ENCODE data around the gene FBXW5. TPM values are rescaled to one million over a fixed set of nuclear protein-coding genes. Genes with fewer than 3 reads are reported as not detected.
A peak's percentile ranks its signal among the peaks of the same experiment; 100 is the strongest.

Gene FBXW5
- total RNA-seq, 2 donors from 2014 or later: 156 to 161 TPM

GRCh38 chr9:136943291-136944211, 987 bp downstream of the FBXW5 start:
- Histone ChIP-seq H3K4me3 (peak overlapping the region; percentile 46 to 78), H3K36me3 (replicated peaks in 1 of 2; ENCODE audit: insufficient read depth in 1 of 2, low read depth in 2 of 2) (peaks cover 20 to 26% of the 10 kb centered on the region in 2 donors), H3K4me1 (peaks cover 34% of the 10 kb centered on the region), H3K9me3 (no peaks in the 10 kb centered on the region), H3K27me3 (no peaks in the 10 kb centered on the region), H3K27ac (peak overlapping the region; percentile 55 to 93 (median 76))
- ATAC-seq (peak; percentile 8), DNase-seq (peak in 3 of 4 donors; percentile 45 to 50 (median 47))
- intact Hi-C loops (cut with DNase I): loop anchor here (10.0 kb wide), 1 partner anchor 89 kb away; the partner anchor contains the start of gene MAMDC4
- no peak for TF ChIP-seq POLR2A (IDR thresholded peaks at IDR 0.05)
- no peak for TF ChIP-seq CTCF (IDR thresholded peaks at IDR 0.05)
- WGBS, 2 donors: 19 to 69% methylated on average over 11 to 51 of the region's 61 CpGs

DNA sequence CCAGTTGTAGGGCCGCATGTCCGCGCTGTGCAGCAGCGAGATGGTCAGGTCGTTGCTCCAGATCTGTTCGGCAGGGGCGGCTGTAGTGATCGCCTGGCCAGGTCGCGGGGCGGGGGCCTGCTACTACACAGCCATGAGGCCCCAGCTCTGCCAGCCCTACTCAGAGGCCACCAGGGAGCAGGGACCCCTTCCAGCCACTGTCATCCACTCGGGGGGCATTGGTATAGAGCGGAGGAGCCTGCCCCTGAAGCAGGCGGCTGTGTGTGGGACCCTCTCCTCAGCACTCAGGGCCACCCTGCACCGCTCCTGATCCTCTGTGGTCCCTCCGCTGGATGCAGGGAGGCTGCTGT, 1.7 kb downstream of the FBXW5 start:
- no peak for ATAC-seq
- H3K4me3 ChIP-seq: no peak overlapping the region
- peaks cover 28% of the 10 kb centered on the region for H3K4me1 ChIP-seq
- no peaks in the 10 kb centered on the region for H3K9me3 ChIP-seq
- peaks cover 20 to 26% of the 10 kb centered on the region in 2 donors for H3K36me3 ChIP-seq (replicated peaks in 1 of 2; ENCODE audit: insufficient read depth in 1 of 2, low read depth in 2 of 2)
- H3K27ac ChIP-seq: no peak overlapping the region
- no peak for TF ChIP-seq CTCF (IDR thresholded peaks at IDR 0.05)
- TF ChIP-seq POLR2A (IDR thresholded peaks at IDR 0.05): no peak
- H3K27me3 ChIP-seq: no peaks in the 10 kb centered on the region
- 75 to 87% methylated on average over 5 to 7 of the region's 16 CpGs for WGBS, 2 donors
- DNase-seq: peak in 2 of 4 donors; percentile 13 to 22
- intact Hi-C loops (cut with DNase I): loop anchor here (10.0 kb wide), 1 partner anchor 88 kb away; the partner anchor contains the start of gene MAMDC4

- 94% methylated on average over 37 of the region's 60 CpGs; no CpG with 5 or more reads in 1 of the 2 donors for WGBS, 2 donors
- H3K9me3 ChIP-seq: no peaks in the 10 kb centered on the region
- peaks cover 20 to 26% of the 10 kb centered on the region in 2 donors for H3K36me3 ChIP-seq (replicated peaks in 1 of 2; ENCODE audit: insufficient read depth in 1 of 2, low read depth in 2 of 2)
- no peak overlapping the region for H3K4me3 ChIP-seq
- TF ChIP-seq CTCF (IDR thresholded peaks at IDR 0.05) (no peak), POLR2A (IDR thresholded peaks at IDR 0.05) (no peak)
- H3K4me1 ChIP-seq: peaks cover 22% of the 10 kb centered on the region
- intact Hi-C loops (cut with DNase I): loop anchor here (10.0 kb wide), 1 partner anchor 87 kb away; the partner anchor contains the start of gene MAMDC4
- H3K27ac ChIP-seq: no peak overlapping the region
- ATAC-seq: no peak
- no peaks in the 10 kb centered on the region for H3K27me3 ChIP-seq
- DNase-seq: peak in 1 of 4 donors; percentile 10
Observed at GRCh38 chr9:136942112-136942880, 2.2 kb downstream of the FBXW5 start.

- Histone ChIP-seq H3K27me3 (no peaks in the 10 kb centered on the region), H3K9me3 (no peaks in the 10 kb centered on the region), H3K4me1 (peaks cover 22% of the 10 kb centered on the region), H3K36me3 (replicated peaks in 1 of 2; ENCODE audit: insufficient read depth in 1 of 2, low read depth in 2 of 2) (peaks cover 20 to 26% of the 10 kb centered on the region in 2 donors), H3K4me3 (no peak overlapping the region), H3K27ac (no peak overlapping the region)
- DNase-seq (no peak), ATAC-seq (no peak)
- intact Hi-C loops (cut with DNase I): loop anchor here (10.0 kb wide), 1 partner anchor 87 kb away; the partner anchor contains the start of gene MAMDC4
- no peak for TF ChIP-seq POLR2A (IDR thresholded peaks at IDR 0.05)
- TF ChIP-seq CTCF (IDR thresholded peaks at IDR 0.05): no peak
- WGBS, 2 donors: 91 to 92% methylated on average over 23 to 51 of the region's 55 CpGs
Observed at GRCh38 chr9:136941231-136942111, 3.1 kb downstream of the FBXW5 start.
